WTC11 (cell line): ENCODE results near the gene CAMSAP1. TPM values are rescaled to one million over a fixed set of nuclear protein-coding genes. Genes with fewer than 3 reads are reported as not detected.
A peak's percentile ranks its signal among the peaks of the same experiment; 100 is the strongest.

Source experiments
- ATAC-seq: fragments of 200-7000 bp; cut with Tn5 transposase; 2 replicates; pipeline ENCODE4 v1.10.0; 2021; ENCODE audit warnings: mild to moderate bottlenecking, moderate library complexity
- CTCF ChIA-PET: fragments of 300-600 bp; sonication (Branson Sonifier 250); formaldehyde crosslinking; loops from one replicate; lab custom pipeline; 2021; ENCODE audit warnings: antibody characterized with exemption; lab: Charles Lee
- POLR2A ChIA-PET: fragments of 350-600 bp; sonication (Branson Sonifier 250); formaldehyde crosslinking; loops from one replicate; lab custom pipeline; 2021; ENCODE audit warnings: antibody characterized with exemption; lab: Charles Lee
- DNase-seq: peaks from one replicate; pipeline ENCODE4 v3.0.0; 2021; ENCODE audit warnings: low spot score
- H3K27ac Mint-ChIP-seq: 2 replicates; pipeline ENCODE4 v1.8.0; 2021; ENCODE audit warnings: mixed read lengths
- H3K27me3 Mint-ChIP-seq: 2 replicates; pipeline ENCODE4 v1.8.0; 2021; ENCODE audit warnings: low read depth, mild to moderate bottlenecking, moderate library complexity, mixed read lengths
- H3K36me3 Mint-ChIP-seq: 2 replicates; pipeline ENCODE4 v1.8.0; 2021; ENCODE audit warnings: mixed read lengths
- H3K4me1 Mint-ChIP-seq: 2 replicates; pipeline ENCODE4 v1.8.0; 2022; ENCODE audit warnings: mixed read lengths
- H3K4me3 Mint-ChIP-seq: 2 replicates; pipeline ENCODE4 v1.8.0; 2021; ENCODE audit warnings: mild to moderate bottlenecking, moderate library complexity, mixed read lengths
- H3K9me3 Mint-ChIP-seq: 2 replicates; pipeline ENCODE4 v1.8.0; 2021; ENCODE audit warnings: mixed read lengths
- ATF1 ChIP-seq: sonication (generic); formaldehyde crosslinking; IDR thresholded peaks from 2 replicates; pipeline ENCODE4 v1.8.1; 2023; ENCODE audit warnings: mild to moderate bottlenecking, moderate library complexity, missing genetic modification reagents
- CREB1 ChIP-seq: sonication (generic); formaldehyde crosslinking; IDR thresholded peaks from 2 replicates; pipeline ENCODE4 v1.8.0; 2023; ENCODE audit warnings: mild to moderate bottlenecking, missing genetic modification reagents
- ELF4 ChIP-seq: sonication (generic); formaldehyde crosslinking; IDR thresholded peaks from 2 replicates; pipeline ENCODE4 v1.8.1; 2022; ENCODE audit warnings: low read depth, mild to moderate bottlenecking, moderate library complexity, missing genetic modification reagents
- FOXJ3 ChIP-seq: sonication (generic); formaldehyde crosslinking; IDR thresholded peaks from 2 replicates; pipeline ENCODE4 v1.9.0; 2021; ENCODE audit warnings: missing genetic modification reagents, mild to moderate bottlenecking, borderline replicate concordance
- FOXK1 ChIP-seq: sonication (generic); formaldehyde crosslinking; IDR thresholded peaks from 2 replicates; pipeline ENCODE4 v1.8.0; 2022; ENCODE audit warnings: mild to moderate bottlenecking, moderate library complexity, missing genetic modification reagents
- HMGA2 ChIP-seq: fragments of 250-450 bp; sonication (Bioruptor Pico); IDR thresholded peaks from 2 replicates; pipeline ENCODE4 v1.4.0; 2021; ENCODE audit warnings: mild to moderate bottlenecking, moderate library complexity
- IRF2 ChIP-seq: sonication (generic); formaldehyde crosslinking; IDR thresholded peaks from 2 replicates; pipeline ENCODE4 v1.8.0; 2022; ENCODE audit warnings: low read depth, missing genetic modification reagents, borderline replicate concordance
- MYBL2 ChIP-seq: sonication (generic); formaldehyde crosslinking; IDR thresholded peaks from 2 replicates; pipeline ENCODE4 v1.8.1; 2023; ENCODE audit warnings: mild to moderate bottlenecking, moderate library complexity, missing genetic modification reagents
- NR1H2 ChIP-seq: sonication (generic); formaldehyde crosslinking; IDR thresholded peaks from 2 replicates; pipeline ENCODE4 v1.9.0; 2021; ENCODE audit warnings: mild to moderate bottlenecking, moderate library complexity, missing genetic modification reagents
- SOX15 ChIP-seq: fragments of 250-450 bp; sonication (Bioruptor Pico); IDR thresholded peaks from 2 replicates; pipeline ENCODE4 v1.9.0; 2021; ENCODE audit warnings: mild to moderate bottlenecking
- SP1 ChIP-seq: sonication (generic); formaldehyde crosslinking; conservative IDR thresholded peaks from 2 replicates; pipeline ENCODE4 v1.8.1; 2022; ENCODE audit warnings: missing genetic modification reagents
- total RNA-seq: library from RNA; stranded (reverse); gene quantifications from 3 replicates; pipeline ENCODE4 v1.2.3, GENCODE V29; 2021
- TF ChIP-seq, protein P1 (sequence below): sonication (generic); formaldehyde crosslinking; IDR thresholded peaks from 2 replicates; pipeline ENCODE4 v1.8.0; 2023; ENCODE audit warnings: missing genetic modification reagents, mild to moderate bottlenecking, borderline replicate concordance
- TF ChIP-seq, protein P2 (sequence below): sonication (generic); formaldehyde crosslinking; IDR thresholded peaks from 2 replicates; pipeline ENCODE4 v1.8.0; 2022; ENCODE audit warnings: mild to moderate bottlenecking, missing genetic modification reagents
- TF ChIP-seq, protein P3 (sequence below): sonication (generic); formaldehyde crosslinking; IDR thresholded peaks from 2 replicates; pipeline ENCODE4 v1.8.0; 2023; ENCODE audit warnings: mild to moderate bottlenecking, missing genetic modification reagents
- TF ChIP-seq, protein P4 (sequence below): sonication (generic); formaldehyde crosslinking; IDR thresholded peaks from 2 replicates; pipeline ENCODE4 v1.8.0; 2022; ENCODE audit warnings: mild to moderate bottlenecking, missing genetic modification reagents
- TF ChIP-seq, protein P5 (sequence below): sonication (generic); formaldehyde crosslinking; IDR thresholded peaks from 2 replicates; pipeline ENCODE4 v1.8.0; 2022; ENCODE audit warnings: mild to moderate bottlenecking, missing genetic modification reagents
- TF ChIP-seq, protein P6 (sequence below): sonication (generic); formaldehyde crosslinking; IDR thresholded peaks from 2 replicates; pipeline ENCODE4 v1.8.1; 2023; ENCODE audit warnings: mild to moderate bottlenecking, missing genetic modification reagents, moderate library complexity
- TF ChIP-seq, protein P7 (sequence below): sonication (generic); formaldehyde crosslinking; IDR thresholded peaks from 2 replicates; pipeline ENCODE4 v1.8.1; 2022; ENCODE audit warnings: mild to moderate bottlenecking, missing genetic modification reagents, moderate library complexity, borderline replicate concordance
- TF ChIP-seq, protein P8 (sequence below): sonication (generic); formaldehyde crosslinking; IDR thresholded peaks from 2 replicates; pipeline ENCODE4 v1.8.1; 2023; ENCODE audit warnings: mild to moderate bottlenecking, missing genetic modification reagents

CAMSAP1 gene
- total RNA-seq, 1 experiment from 2014 or later = 40.5 TPM

DNA sequence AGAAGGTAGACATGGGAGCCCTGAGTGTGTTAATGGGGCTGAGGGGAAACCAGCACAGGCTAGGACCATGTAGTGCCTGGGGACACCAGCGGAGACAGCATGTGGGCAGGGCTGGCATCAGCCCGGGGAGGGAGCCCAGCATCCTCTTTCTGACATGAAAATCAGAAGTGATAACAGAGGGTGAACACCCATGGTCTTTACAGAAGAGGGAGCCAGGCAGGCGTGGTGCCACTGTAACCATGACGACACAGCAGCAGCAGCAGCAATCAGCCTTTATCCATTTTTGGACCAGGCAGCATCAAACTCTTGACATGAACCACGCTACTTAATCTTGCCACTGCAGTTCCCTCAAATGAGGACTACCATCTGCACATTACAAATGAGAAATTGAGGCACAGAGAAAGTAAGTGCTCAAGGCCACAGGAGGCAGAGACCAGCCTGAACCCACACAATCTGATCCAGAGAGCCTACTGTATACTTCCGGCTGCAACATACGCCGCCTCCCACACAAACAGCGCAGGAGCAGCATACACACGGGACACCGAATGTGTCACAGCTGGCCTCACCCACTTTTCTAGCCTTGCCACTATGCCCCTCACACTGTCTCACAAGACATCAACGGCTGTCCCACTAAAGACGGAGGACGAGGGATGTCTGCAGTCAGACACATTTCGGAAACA lies 23.8 kb downstream of the CAMSAP1 start:
- peaks cover 8% of the 10 kb centered on the region; the same call in 1 of the 2 replicates for H3K36me3 Mint-ChIP-seq
- no peaks in the 10 kb centered on the region; the same call in 1 of the 2 replicates for H3K27me3 Mint-ChIP-seq
- POLR2A ChIA-PET = no interaction called here
- H3K4me3 Mint-ChIP-seq = no peak overlapping the region
- peak overlapping the region; percentile 83 for H3K27ac Mint-ChIP-seq
- DNase-seq (no peak), ATAC-seq (no peak)
- H3K9me3 Mint-ChIP-seq = no peaks in the 10 kb centered on the region
- no peak for TF ChIP-seq SOX15 (CRISPR knock-in tag)
- TF ChIP-seq, protein P1, sequence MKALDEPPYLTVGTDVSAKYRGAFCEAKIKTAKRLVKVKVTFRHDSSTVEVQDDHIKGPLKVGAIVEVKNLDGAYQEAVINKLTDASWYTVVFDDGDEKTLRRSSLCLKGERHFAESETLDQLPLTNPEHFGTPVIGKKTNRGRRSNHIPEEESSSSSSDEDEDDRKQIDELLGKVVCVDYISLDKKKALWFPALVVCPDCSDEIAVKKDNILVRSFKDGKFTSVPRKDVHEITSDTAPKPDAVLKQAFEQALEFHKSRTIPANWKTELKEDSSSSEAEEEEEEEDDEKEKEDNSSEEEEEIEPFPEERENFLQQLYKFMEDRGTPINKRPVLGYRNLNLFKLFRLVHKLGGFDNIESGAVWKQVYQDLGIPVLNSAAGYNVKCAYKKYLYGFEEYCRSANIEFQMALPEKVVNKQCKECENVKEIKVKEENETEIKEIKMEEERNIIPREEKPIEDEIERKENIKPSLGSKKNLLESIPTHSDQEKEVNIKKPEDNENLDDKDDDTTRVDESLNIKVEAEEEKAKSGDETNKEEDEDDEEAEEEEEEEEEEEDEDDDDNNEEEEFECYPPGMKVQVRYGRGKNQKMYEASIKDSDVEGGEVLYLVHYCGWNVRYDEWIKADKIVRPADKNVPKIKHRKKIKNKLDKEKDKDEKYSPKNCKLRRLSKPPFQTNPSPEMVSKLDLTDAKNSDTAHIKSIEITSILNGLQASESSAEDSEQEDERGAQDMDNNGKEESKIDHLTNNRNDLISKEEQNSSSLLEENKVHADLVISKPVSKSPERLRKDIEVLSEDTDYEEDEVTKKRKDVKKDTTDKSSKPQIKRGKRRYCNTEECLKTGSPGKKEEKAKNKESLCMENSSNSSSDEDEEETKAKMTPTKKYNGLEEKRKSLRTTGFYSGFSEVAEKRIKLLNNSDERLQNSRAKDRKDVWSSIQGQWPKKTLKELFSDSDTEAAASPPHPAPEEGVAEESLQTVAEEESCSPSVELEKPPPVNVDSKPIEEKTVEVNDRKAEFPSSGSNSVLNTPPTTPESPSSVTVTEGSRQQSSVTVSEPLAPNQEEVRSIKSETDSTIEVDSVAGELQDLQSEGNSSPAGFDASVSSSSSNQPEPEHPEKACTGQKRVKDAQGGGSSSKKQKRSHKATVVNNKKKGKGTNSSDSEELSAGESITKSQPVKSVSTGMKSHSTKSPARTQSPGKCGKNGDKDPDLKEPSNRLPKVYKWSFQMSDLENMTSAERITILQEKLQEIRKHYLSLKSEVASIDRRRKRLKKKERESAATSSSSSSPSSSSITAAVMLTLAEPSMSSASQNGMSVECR = no peak
- TF ChIP-seq, protein P2, sequence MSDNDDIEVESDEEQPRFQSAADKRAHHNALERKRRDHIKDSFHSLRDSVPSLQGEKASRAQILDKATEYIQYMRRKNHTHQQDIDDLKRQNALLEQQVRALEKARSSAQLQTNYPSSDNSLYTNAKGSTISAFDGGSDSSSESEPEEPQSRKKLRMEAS (CRISPR knock-in tag) = no peak
- TF ChIP-seq, protein P3, sequence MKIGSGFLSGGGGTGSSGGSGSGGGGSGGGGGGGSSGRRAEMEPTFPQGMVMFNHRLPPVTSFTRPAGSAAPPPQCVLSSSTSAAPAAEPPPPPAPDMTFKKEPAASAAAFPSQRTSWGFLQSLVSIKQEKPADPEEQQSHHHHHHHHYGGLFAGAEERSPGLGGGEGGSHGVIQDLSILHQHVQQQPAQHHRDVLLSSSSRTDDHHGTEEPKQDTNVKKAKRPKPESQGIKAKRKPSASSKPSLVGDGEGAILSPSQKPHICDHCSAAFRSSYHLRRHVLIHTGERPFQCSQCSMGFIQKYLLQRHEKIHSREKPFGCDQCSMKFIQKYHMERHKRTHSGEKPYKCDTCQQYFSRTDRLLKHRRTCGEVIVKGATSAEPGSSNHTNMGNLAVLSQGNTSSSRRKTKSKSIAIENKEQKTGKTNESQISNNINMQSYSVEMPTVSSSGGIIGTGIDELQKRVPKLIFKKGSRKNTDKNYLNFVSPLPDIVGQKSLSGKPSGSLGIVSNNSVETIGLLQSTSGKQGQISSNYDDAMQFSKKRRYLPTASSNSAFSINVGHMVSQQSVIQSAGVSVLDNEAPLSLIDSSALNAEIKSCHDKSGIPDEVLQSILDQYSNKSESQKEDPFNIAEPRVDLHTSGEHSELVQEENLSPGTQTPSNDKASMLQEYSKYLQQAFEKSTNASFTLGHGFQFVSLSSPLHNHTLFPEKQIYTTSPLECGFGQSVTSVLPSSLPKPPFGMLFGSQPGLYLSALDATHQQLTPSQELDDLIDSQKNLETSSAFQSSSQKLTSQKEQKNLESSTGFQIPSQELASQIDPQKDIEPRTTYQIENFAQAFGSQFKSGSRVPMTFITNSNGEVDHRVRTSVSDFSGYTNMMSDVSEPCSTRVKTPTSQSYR (CRISPR knock-in tag) = no peak
- no peak for TF ChIP-seq MYBL2 (CRISPR knock-in tag)
- H3K4me1 Mint-ChIP-seq = peaks cover 70% of the 10 kb centered on the region
- CTCF ChIA-PET = interaction anchor here (1.2 kb wide), 1 partner anchor 24 kb away, joined by 3 read pairs; the partner anchor contains the start of gene CAMSAP1

DNA sequence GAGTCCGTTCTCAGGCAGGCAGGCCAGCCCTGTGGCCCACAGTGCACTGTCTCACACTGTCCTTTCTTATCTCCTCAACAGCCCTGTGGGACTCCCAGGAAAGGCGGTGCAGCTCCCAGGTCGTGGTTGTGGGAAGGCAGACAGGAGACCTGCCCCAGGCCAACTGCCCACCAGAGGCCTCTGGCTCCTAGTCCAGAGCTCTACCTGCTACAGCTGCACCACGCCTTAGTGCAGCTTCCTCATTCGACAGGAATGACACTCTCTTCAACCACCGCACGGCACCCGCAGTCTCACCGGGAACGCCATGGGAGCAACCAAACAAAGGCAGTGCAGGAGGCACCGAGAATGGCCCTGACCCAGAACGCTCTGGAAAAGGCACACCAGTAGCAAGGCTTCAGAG lies 25.3 kb downstream of the CAMSAP1 start:
- Mint-ChIP-seq H3K9me3 (no peaks in the 10 kb centered on the region), H3K27ac (peak overlapping the region; percentile 72), H3K27me3 (no peaks in the 10 kb centered on the region), H3K4me1 (peaks cover 68% of the 10 kb centered on the region), H3K36me3 (peaks cover 9% of the 10 kb centered on the region), H3K4me3 (no peak overlapping the region)
- TF ChIP-seq, protein P4, sequence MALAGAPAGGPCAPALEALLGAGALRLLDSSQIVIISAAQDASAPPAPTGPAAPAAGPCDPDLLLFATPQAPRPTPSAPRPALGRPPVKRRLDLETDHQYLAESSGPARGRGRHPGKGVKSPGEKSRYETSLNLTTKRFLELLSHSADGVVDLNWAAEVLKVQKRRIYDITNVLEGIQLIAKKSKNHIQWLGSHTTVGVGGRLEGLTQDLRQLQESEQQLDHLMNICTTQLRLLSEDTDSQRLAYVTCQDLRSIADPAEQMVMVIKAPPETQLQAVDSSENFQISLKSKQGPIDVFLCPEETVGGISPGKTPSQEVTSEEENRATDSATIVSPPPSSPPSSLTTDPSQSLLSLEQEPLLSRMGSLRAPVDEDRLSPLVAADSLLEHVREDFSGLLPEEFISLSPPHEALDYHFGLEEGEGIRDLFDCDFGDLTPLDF = no peak
- TF ChIP-seq ELF4 (CRISPR knock-in tag) (no peak), NR1H2 (no peak), ATF1 (CRISPR knock-in tag) (no peak), IRF2 (CRISPR knock-in tag) (no peak), CREB1 (CRISPR knock-in tag) (no peak), FOXJ3 (CRISPR knock-in tag) (no peak), HMGA2 (no peak), SP1 (CRISPR knock-in tag) (no peak), FOXK1 (CRISPR knock-in tag) (no peak)
- TF ChIP-seq, protein P5, sequence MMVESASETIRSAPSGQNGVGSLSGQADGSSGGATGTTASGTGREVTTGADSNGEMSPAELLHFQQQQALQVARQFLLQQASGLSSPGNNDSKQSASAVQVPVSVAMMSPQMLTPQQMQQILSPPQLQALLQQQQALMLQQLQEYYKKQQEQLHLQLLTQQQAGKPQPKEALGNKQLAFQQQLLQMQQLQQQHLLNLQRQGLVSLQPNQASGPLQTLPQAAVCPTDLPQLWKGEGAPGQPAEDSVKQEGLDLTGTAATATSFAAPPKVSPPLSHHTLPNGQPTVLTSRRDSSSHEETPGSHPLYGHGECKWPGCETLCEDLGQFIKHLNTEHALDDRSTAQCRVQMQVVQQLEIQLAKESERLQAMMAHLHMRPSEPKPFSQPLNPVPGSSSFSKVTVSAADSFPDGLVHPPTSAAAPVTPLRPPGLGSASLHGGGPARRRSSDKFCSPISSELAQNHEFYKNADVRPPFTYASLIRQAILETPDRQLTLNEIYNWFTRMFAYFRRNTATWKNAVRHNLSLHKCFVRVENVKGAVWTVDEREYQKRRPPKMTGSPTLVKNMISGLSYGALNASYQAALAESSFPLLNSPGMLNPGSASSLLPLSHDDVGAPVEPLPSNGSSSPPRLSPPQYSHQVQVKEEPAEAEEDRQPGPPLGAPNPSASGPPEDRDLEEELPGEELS = no peak
- TF ChIP-seq, protein P6, sequence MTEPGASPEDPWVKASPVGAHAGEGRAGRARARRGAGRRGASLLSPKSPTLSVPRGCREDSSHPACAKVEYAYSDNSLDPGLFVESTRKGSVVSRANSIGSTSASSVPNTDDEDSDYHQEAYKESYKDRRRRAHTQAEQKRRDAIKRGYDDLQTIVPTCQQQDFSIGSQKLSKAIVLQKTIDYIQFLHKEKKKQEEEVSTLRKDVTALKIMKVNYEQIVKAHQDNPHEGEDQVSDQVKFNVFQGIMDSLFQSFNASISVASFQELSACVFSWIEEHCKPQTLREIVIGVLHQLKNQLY (CRISPR knock-in tag) = no peak
- TF ChIP-seq, protein P7, sequence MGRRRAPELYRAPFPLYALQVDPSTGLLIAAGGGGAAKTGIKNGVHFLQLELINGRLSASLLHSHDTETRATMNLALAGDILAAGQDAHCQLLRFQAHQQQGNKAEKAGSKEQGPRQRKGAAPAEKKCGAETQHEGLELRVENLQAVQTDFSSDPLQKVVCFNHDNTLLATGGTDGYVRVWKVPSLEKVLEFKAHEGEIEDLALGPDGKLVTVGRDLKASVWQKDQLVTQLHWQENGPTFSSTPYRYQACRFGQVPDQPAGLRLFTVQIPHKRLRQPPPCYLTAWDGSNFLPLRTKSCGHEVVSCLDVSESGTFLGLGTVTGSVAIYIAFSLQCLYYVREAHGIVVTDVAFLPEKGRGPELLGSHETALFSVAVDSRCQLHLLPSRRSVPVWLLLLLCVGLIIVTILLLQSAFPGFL (CRISPR knock-in tag) = no peak
- TF ChIP-seq, protein P8, sequence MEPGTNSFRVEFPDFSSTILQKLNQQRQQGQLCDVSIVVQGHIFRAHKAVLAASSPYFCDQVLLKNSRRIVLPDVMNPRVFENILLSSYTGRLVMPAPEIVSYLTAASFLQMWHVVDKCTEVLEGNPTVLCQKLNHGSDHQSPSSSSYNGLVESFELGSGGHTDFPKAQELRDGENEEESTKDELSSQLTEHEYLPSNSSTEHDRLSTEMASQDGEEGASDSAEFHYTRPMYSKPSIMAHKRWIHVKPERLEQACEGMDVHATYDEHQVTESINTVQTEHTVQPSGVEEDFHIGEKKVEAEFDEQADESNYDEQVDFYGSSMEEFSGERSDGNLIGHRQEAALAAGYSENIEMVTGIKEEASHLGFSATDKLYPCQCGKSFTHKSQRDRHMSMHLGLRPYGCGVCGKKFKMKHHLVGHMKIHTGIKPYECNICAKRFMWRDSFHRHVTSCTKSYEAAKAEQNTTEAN = no peak
- CTCF ChIA-PET = no interaction called here
- POLR2A ChIA-PET = no interaction called here
- DNase-seq (no peak), ATAC-seq (no peak)
